C4-2B (cell line): ENCODE data around the gene SRGAP2C.
"Not testable (repeated sequence)": the region's sequence is repeated elsewhere in the genome, so short reads cannot be mapped to it uniquely, and the experiment has no call there.

Experiments used
- H3K27ac ChIP-seq: fragments of 450-650 bp; 2 replicates; pipeline ENCODE4 v1.5.1; 2017

SRGAP2C gene

DNA sequence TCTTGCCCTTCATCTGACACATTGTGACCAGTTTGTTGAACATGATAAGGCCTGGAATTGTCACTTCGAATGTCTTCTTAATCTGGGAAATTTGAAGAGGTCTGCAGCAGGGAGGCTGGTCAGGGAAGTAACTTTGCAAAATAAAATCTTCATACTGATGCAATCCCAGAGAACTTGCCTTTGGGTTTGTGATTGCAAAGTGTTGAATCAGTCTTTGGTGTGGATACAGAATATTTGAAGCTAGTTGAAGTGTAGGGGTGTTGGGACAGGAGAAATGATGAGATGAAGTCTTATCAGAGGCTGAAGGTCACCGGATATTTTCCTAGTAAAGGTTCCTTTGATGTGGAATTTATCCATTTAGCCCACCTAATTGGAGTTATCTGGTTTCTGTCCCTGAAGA lies 42.1 kb downstream of the SRGAP2C start:
- not testable (repeated sequence) for H3K27ac ChIP-seq

DNA sequence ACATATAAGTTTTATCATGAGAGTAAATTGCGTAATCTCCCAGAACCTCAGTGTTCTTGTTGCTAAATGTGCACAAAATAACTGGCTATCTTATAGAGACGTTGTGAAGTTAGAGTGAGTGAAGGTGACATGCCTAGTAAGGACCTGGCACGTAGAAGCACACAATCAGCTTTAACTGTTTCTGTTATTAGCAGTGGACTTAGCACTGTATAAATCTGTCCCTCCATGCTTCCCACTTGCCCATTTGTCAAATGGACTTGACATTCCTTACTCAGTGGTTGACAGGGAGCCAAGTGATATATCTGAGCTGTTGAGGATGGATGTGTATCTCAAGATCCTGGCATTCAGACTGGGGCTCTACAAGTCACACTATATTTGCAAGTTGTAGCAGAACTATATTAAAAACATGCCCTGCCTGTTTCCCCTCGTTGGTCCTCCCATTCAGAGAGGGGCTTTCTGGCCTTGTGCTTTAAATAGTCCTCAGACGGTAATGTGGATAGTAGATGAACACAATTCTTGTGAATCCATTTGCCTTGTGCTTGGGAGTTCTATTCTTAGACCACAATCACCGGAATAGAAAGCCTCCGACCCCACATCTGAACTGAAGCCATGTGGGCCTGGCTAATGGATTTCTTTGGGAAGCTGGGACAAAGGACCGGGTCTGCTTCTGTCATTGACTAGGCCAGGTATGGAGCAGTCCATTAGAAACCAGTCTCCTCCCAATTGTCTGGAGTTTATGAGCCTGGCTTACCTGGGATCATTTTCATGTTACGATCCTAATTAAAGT lies 43.0 kb downstream of the SRGAP2C start:
- not testable (repeated sequence) for H3K27ac ChIP-seq

DNA sequence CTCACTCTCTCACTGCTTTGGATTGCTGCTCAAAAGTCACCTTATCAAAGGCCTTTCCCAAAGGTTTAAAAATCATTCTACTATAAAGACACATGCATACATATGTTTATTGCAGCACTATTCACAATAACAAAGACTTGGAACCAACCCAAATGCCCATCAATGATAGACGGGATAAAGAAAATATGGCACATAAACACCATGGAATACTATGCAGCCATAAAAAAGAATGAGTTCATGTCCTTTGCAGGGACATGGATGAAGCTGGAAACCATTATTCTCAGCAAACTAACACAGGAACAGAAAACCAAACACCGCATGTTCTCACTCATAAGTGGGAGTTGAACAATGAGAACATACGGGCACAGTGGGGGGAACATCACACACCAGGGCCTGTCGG lies 45.9 kb downstream of the SRGAP2C start:
- not testable (repeated sequence) for H3K27ac ChIP-seq

DNA sequence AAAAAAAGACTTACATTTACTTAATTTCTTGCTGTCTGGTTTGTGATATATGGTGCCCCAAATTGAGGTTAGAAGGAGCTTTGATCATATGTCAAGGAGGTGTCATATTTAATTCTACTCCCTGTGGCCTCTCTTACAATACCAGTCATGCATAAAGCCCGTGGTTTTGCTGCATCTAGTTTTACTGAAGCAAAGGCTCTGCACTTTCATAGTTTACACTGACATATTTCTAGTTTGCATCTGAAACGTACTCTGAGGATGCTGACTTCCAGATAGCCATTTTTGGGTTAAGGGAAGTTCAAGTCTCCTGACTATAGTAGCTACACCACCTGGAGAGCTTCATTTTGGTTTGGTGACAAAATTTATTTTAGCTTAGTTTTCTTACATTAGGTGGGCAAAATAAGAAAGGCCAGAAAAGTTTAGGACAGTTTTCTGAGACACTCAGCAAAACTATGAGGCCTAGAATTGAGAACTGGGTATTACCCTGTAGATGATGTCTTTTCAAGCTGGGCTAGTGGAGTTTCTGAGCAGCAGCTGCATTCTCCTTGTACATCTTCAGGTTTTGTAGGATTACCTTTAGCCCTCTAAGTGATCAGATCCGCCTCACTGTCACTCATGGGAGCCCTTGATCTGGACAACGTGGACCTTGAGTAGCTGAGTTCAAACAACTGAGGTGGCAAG lies 47.8 kb downstream of the SRGAP2C start:
- not testable (repeated sequence) for H3K27ac ChIP-seq

DNA sequence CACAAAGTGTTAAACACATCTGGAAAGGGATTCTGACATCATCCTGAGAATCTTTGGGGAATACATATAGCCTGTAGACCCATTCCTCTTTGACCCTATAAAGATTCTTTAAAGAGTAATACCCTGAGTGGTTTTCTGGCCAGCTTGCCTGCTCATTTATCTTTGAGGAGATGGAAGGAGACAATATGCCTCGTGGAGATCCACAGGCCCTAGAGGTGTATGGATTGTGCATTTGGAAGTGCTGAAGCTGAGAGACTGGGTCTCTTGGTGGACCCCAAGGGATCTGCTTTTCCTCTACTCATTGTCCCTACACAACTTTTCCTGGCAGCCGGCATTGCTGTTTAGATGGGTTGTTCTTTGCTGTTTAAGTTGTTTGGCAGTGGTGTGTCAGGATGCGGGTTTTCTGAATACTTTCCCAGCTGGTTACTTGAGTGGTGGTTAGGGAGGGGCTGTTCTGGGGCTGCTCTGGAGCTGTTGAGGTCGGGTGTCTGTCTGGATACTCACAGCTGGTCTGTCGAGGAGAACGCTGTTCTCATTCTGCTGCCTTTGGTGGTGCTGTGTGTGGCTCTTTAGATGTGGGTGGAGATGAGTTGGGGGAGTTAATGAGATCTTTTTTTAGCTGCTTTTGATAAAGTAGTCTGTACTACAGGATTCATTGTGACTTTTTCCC lies 49.5 kb downstream of the SRGAP2C start:
- H3K27ac ChIP-seq: not testable (repeated sequence)

DNA sequence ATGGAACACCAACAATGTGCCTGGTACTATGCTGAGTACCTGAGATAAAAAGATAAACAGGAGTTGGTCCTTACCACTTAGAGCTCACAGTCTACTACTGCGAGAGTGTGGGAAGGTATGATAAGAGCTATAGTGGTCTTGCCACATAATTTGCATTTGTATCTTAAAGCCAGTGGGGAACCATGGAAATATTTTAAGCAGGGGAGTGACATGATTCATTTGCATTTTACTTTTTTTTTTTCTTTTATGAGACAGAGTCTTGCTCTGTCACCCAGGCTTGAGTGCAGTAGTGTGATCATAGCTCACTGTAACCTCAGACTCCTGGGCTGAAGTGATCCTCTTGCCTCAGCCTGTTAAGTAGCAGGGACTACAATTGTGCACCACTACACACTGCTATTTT lies 53.6 kb downstream of the SRGAP2C start:
- H3K27ac ChIP-seq: not testable (repeated sequence)

DNA sequence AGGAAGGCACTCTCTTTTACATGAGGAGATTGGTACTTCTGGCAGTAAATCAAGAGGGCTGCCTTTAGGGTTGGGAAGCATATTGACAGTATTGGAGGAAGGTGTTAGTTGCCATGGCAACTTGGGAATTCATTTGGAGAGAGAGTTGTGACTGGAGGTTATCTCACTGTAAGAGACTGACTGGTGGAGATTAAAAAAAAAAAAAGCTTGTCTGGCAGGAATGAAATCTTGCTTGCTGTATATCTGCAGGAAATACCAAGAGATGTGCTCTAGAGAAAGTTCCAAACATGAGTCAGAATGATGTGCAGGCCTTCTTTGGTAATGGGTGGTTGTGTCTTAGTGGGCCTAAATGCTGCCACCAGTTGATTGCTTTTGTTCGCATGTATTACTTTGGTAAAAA lies 59.1 kb downstream of the SRGAP2C start:
- not testable (repeated sequence) for H3K27ac ChIP-seq

DNA sequence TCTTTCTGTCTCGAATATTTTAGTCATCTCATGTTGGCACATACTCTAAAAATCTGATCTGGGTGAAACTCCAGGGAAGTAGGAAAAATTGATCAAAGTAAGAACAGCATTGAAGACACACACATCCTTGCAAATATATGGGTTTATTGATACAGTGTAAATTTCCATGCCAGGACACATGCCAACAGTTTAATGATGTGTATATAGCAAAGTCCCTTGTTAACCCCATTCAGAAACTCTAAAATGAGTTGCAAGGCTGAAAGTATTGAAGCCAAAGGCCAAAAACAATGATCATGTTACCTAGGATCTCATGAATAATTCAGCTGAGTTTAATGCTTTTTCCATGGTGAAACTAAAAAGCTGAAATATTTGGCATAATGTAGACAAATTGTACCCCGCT lies 61.6 kb downstream of the SRGAP2C start:
- not testable (repeated sequence) for H3K27ac ChIP-seq

DNA sequence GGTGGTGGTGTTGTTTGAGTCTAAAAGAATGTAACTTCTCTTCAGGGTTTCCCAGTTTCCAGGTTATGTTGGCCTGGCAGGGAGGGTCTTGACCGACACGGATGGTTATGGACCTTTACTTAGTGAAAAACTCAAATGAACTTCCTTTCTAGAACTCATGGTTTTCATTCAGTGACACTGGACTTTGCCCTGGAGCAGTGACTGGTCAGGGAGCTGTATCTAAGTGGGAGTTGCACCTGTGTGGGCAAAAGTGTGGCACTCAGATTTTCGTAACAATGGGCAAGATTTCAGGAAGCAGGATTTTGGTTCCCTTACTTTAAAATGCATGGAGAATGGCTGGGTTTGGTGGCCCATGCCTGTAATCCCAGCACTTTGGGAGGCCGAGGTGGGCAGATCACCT lies 67.9 kb downstream of the SRGAP2C start:
- H3K27ac ChIP-seq: not testable (repeated sequence)

DNA sequence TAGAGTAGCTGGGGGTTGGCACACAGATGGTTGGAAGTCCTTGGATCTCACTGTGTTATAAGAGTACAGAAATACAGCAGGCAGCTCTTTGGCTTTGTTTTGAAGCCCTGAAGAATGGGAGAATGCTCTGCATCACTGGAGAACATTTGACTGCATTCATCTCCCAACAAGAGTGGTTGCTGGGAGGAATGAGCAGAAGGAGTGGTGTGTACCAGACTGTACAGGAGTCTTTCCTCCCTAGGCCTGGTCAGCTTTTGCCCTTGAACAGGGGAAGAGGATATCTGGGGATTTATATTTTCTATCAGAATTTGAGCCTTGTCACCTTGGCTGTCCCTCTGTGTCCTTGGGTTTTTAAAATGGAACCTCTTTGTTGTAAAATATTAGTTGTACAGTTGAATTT lies 69.8 kb downstream of the SRGAP2C start:
- H3K27ac ChIP-seq: not testable (repeated sequence)

DNA sequence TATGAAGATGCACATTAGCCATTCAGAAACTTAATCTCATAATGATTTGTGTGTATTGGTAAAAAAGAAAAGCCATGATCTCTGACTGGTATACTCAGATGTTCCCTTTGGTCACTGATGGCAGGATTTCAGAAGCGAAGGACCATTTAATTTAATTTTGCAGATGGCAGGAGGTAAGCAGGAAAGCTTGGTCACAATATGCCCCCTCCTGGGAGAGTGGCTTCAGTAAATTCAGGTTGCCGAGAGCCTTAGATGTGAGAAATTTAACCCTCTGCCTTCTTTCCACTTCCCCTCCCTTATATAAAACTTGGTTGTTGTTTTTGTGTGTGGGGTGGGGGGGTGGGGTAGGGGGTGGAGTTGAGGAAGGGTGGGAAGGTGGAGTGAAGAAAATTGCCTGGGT lies 72.9 kb downstream of the SRGAP2C start:
- H3K27ac ChIP-seq: not testable (repeated sequence)

DNA sequence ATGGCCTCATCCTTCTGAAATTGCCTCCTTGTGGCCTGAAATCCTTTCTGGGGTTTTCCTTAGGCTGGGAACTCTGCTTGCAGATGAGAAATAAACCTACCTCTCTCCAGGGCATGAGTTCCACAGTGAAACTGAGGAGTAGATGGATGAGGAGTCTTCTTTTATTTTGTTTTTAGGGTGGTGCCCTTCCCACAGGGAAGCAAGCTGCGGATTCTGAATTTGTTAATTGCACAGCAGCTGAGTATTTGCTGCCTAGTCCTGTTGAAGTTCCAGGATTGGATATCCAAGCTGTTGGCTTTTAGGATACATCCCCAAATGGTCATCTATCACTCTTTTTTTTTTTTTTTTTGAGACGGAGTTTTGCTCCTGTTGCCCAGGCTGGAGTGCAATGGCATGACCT lies 73.4 kb downstream of the SRGAP2C start:
- H3K27ac ChIP-seq: not testable (repeated sequence)

DNA sequence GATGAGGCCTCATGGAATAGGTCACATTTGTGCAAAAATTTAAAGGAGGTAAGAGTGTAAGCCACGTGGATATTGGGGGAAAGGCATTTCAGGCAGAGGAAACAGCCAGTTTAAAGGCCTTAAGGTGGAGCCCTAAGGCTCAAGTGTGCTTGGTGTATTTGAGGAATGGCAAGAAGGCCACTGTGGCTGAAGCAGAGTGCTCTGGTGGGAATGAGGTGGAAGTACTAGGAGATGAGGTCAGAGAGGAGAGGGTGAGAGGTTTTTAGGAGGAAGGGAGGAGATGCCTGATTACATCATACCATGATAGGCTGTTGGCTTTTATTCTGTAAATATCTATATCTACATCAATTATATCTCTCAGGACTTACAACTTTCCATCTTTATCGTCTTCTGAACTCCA lies 75.4 kb downstream of the SRGAP2C start:
- H3K27ac ChIP-seq: not testable (repeated sequence)

DNA sequence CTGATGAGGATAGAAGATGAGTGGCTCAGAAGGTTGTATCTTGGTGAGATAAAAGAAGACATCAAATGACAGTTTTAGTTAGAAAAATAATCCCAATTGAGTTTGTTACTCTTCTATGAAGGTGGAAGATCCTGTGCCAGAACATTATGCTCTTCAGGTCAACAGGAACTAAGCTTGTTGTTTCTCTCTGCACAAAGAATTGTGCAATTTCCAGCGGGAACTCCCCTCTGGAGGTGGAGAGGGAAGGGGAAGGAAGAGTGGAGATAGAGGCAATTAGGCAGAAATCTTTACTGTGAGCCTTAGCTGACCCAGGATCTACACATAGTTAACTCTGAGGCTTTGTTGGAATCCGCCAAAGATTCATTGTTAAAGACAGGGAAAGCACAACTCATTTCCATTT lies 77.4 kb downstream of the SRGAP2C start:
- H3K27ac ChIP-seq: not testable (repeated sequence)

DNA sequence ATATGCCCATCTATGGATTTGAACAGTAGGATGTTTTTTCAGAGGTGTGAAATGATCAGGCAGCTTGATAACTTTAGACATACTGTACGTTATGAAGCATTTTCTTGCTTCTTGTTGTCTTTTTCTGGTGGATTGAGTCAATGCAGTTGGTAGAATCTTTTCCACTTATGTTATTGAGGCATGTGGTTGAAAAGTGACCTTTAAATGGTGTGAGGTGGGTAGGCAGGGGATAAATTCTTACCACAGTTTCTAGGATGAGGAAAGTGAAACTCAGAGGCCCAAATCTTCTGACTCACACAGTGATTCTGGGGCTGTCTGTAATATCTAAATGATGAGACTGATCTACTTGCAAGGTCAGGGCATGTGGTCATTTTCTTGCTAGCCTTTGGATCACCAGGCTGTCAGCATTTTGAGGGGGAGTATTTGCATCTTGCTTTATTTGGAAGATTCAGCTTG lies 79.0 kb downstream of the SRGAP2C start:
- not testable (repeated sequence) for H3K27ac ChIP-seq

DNA sequence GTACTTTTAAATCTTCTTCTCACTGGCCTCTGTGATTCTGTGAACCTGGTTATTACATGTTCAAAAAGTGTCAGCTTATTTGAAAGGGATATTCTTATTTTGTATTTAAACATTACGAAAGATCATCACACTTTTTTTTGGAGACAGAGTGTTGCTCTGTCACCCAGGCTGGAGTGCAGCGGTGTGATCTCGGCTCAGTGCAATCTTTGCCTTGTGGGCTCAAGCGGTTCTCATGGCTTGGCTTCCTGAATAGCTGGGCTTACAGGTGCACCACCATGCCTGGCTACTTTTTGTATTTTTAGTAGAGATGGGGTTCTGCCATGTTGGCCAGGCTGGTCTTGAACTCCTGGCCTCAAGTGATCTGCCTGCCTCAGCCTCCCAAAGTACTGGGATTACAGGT lies 82.3 kb downstream of the SRGAP2C start:
- H3K27ac ChIP-seq: not testable (repeated sequence)

DNA sequence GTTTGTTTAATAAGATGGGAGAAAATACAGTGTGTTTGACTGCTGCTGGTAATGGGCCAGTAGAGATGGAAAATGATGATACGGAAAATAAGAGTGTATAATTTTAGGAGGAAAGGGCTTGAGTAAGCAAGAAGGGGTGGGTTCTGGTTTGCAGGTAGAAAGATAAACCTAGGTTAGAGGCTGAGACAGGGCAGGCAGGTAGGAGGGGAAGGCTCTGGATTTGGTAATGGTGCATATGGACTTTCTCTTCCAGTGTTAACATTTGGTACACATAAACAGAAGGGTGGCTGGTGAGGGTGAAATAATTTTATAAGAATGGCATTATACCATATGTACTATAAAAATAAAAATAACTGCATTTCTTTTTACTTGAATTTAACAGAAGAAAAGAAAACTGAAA lies 84.5 kb downstream of the SRGAP2C start:
- H3K27ac ChIP-seq: not testable (repeated sequence)

DNA sequence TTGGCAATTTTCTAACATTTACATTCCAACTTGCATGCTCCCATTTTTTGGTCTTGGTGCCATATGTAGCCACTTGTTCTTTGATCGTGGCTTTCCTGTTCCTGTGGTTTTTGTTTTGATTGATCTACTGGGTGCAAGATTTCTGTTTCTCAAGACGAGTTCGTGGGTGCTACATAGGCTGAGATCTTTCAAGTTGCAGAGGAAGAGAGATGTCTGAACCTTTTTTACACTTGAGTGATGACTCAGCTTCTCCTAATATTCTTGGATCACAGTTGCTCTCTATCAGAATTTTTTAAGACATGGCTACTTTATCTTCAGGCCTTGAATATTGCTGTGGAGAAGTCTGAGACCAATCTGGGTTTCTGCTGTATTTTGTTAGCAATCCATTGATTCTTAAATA lies 85.2 kb downstream of the SRGAP2C start:
- not testable (repeated sequence) for H3K27ac ChIP-seq

DNA sequence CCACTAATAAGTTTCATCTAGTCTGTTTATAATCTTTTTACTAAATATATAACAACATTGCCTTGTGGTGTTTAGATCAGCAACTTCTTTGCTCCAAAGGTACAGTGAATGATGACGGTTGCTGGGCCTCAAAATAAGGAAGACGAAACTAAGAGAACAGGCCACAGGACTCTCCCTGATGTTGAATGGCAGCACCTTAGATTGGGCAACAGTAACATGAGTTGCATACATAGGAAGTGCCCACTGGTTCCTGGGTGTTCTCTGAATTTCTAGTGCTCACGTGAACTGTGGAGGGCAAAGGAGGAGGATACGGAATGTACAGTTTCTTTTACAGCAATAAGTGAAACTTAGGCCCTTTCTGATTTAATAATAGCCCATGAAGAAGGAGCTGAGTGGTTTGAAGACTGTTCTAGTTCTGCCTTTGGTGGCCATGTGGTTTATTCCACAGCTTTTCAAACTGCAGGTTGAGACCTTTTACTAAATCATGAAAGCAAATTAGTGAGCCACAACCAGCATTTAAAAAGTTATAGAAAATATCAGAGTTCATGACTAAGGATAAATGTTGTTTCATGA lies 86.5 kb downstream of the SRGAP2C start:
- H3K27ac ChIP-seq: not testable (repeated sequence)

DNA sequence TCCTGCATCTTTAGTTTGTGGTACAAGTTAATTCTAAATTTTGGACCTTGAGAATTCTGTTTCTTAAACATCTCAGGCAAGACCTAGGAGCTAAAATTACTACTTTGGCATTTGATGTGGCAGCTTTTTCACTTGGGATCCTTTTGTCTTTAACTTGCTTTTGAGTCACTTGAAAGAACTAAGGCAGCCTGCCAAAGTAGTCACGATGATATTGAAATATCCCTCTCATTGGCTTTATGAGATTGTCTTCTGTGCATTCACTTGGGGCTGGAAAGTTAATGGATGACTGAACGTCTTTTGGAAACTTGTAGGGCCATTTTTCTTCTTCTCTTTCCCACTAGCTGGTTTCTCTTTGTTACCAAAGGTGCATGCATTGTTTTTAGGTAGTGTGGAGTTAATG lies 90.7 kb downstream of the SRGAP2C start:
- not testable (repeated sequence) for H3K27ac ChIP-seq

DNA sequence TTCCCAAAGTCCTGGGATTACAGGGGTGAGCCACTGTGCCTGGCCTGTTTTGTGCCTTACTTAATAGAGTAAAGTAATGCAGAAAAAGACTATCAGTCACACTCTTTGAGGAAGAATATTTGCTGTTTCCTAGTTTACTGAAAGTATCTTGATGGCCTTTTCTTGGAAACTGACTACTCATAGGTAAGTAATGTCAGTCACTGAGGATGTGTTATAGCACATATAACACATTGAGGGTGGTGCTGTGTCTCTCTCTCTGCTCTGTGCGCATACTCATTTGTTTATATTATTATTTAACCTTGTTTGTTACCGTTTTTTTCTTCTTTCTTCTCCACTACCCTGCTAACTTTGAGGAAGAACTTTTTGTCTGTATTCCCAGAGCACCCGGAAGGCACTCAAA lies 93.4 kb downstream of the SRGAP2C start:
- H3K27ac ChIP-seq: not testable (repeated sequence)

DNA sequence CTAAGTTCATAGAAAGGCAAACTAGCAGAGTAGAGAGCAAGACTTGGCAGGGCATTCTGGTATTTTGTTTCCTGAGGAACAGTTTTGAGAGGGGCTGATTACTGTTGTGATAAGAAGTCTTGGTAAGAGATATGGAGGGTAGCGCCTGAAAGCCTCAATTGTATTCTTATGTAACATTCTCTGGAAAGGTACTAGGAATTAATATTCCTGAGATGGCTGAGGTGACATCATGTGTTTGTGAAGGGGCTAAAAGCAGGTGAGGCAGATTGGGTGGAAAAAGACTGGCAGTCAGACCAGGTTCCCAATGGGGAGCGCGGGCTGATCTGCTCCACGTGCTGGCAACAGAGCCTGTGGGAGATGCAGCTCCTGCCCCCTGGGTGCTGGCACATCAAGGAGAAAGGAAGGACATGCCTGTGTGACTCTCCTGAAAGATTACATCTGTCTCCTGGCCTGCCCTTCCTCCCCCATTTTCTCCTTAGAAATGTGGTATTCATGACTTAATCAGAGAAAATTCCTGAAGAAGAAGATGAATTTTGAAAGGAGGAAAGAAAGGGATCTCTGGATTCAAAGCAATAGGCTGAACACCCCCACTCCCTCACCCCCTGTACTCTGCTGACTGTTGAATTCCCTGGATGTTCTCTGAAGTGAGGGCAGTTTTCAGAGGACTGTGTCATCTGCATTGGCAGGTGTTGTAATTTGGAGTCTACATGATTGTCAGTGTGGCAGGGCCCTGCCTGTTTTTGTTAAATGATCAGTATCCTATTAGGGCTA lies 94.2 kb downstream of the SRGAP2C start:
- not testable (repeated sequence) for H3K27ac ChIP-seq
